T-cell (primary cell): ENCODE data around the gene OTOG. TPM values are rescaled to one million over a fixed set of nuclear protein-coding genes. Genes with fewer than 3 reads are reported as not detected.

Source experiments
- ATAC-seq, 4 experiments: fragments of 200-7000 bp in 3 of 4; fragments of 150-1000 bp in 1 of 4; cut with Tn5 transposase; replicated peaks in 1 of 4; 1 replicate in 3 of 4; 2 replicates in 1 of 4; pipeline ENCODE4 v1.10.0; 2021; ENCODE audit warnings: moderate library complexity in 3 of 4, mild to moderate bottlenecking in 2 of 4, moderate number of reproducible peaks in 1 of 4
- CTCF ChIA-PET, 2 donors: fragments of 300-600 bp; sonication (Branson Sonifier 250); formaldehyde crosslinking; loops; one replicate each; lab custom pipeline; 2022; ENCODE audit warnings: antibody characterized with exemption in 2 of 2; lab: Charles Lee
- POLR2A ChIA-PET, 2 donors: fragments of 300-600 bp; sonication (Branson Sonifier 250); formaldehyde crosslinking; loops; one replicate each; lab custom pipeline; 2022; ENCODE audit warnings: antibody characterized with exemption in 2 of 2; lab: Charles Lee
- DNase-seq, 35 experiments: peaks; one replicate each; pipeline versions ENCODE4 v3.0.0 to v3.0.0-alpha.2; 2013 to 2023
- H3K27ac ChIP-seq: one replicate; pipeline ENCODE4 v1.5.1; 2013; ENCODE audit warnings: low read length
- H3K27me3 ChIP-seq, 2 experiments: replicated peaks in 1 of 2; 1 replicate in 1 of 2; 2 replicates in 1 of 2; pipeline versions ENCODE4 v1.6.1 to v1.7.0; 2013; ENCODE audit warnings: low read length in 1 of 2, mixed read lengths in 1 of 2; ENCODE audit not compliant: control insufficient read depth in 2 of 2, insufficient read depth in 2 of 2; ENCODE audit errors: extremely low read depth in 1 of 2
- H3K36me3 ChIP-seq, 2 donors: 1 replicate in 1 of 2; 2 replicates in 1 of 2; pipeline versions ENCODE4 v1.6.1 to v1.7.0; 2013; ENCODE audit warnings: low read length in 1 of 2; ENCODE audit not compliant: control insufficient read depth in 2 of 2, insufficient read depth in 1 of 2; ENCODE audit errors: extremely low read depth in 1 of 2
- H3K4me1 ChIP-seq, 2 experiments: 1 replicate in 1 of 2; 2 replicates in 1 of 2; pipeline versions ENCODE4 v1.6.1 to v1.7.0; 2013; ENCODE audit warnings: low read length in 2 of 2, mixed read lengths in 1 of 2; ENCODE audit not compliant: insufficient read depth in 2 of 2, control insufficient read depth in 1 of 2; ENCODE audit errors: extremely low read depth in 1 of 2
- H3K4me3 ChIP-seq, 2 donors: 1 replicate in 1 of 2; 2 replicates in 1 of 2; pipeline versions ENCODE4 v1.5.1 to v1.7.0; 2013; ENCODE audit warnings: mild to moderate bottlenecking in 2 of 2, low read length in 1 of 2, moderate library complexity in 1 of 2; ENCODE audit not compliant: control insufficient read depth in 1 of 2; ENCODE audit errors: extremely low read depth in 1 of 2
- H3K9me3 ChIP-seq: 2 replicates; pipeline ENCODE4 v1.7.0; 2013
- H3K27ac Mint-ChIP-seq, 2 donors: one replicate each; pipeline ENCODE4 v1.8.0; 2020 to 2021; ENCODE audit warnings: mild to moderate bottlenecking in 2 of 2, mixed read lengths in 2 of 2
- H3K27me3 Mint-ChIP-seq, 2 donors: one replicate each; pipeline ENCODE4 v1.8.0; 2021 to 2022; ENCODE audit warnings: mixed read lengths in 2 of 2
- H3K36me3 Mint-ChIP-seq: one replicate; pipeline ENCODE4 v1.8.0; 2021; ENCODE audit warnings: mixed read lengths
- H3K4me1 Mint-ChIP-seq, 3 donors: one replicate each; pipeline ENCODE4 v1.8.0; 2020 to 2022; ENCODE audit warnings: mixed read lengths in 3 of 3, mild to moderate bottlenecking in 1 of 3
- H3K4me3 Mint-ChIP-seq, 3 donors: one replicate each; pipeline ENCODE4 v1.8.0; 2020 to 2022; ENCODE audit warnings: mild to moderate bottlenecking in 3 of 3, mixed read lengths in 3 of 3, moderate library complexity in 3 of 3
- H3K9me3 Mint-ChIP-seq, 3 donors: one replicate each; pipeline ENCODE4 v1.8.0; 2020 to 2022; ENCODE audit warnings: mixed read lengths in 3 of 3
- WGBS: methylation state at CpG from one replicate; pipeline ENCODE4 v1.1.5; 2013; ENCODE audit warnings: missing lambda C conversion rate; ENCODE audit not compliant: insufficient coverage; 5-methylcytosine and 5-hydroxymethylcytosine counted together
- total RNA-seq, 35 experiments: library from RNA in 6 of 35; stranded (reverse) in 6 of 35; fragments of 120-200 nt in 1 of 35; gene quantifications; one replicate each; pipeline versions ENCODE4 v1.2.1 to v1.2.4 and lab custom pipeline; 2013 to 2026

The OTOG gene
- total RNA-seq, 5 donors from 2014 or later (not counting 1 experiment from before 2014, with no cell fraction given), result not detected

- 73% methylated on average over 5 of the region's 7 CpGs for WGBS
- no peak for ATAC-seq
- H3K27me3 ChIP-seq, result peaks cover 0 to 15% of the 10 kb centered on the region in 2 experiments
These were observed 30.4 kb upstream of the OTOG start for GRCh38 chr11:17516551-17517150.

GRCh38 chr11:17517186-17517585 is 29.9 kb upstream of the OTOG start:
- DNase-seq (no peak), ATAC-seq (no peak)
- Histone ChIP-seq H3K4me1 (no peaks in the 10 kb centered on the region), H3K9me3 (no peaks in the 10 kb centered on the region), H3K36me3 (no peaks in the 10 kb centered on the region), H3K27me3 (peaks cover 0 to 15% of the 10 kb centered on the region in 2 experiments), H3K4me3 (no peak overlapping the region), H3K27ac (no peak overlapping the region)
- H3K27me3 Mint-ChIP-seq, result peaks cover 4 to 12% of the 10 kb centered on the region in 2 donors
- WGBS, result 82% methylated on average over 2 of the region's 10 CpGs
- POLR2A ChIA-PET, result no interaction called here
- H3K27ac Mint-ChIP-seq, result no peak overlapping the region
- no peaks in the 10 kb centered on the region for H3K4me1 Mint-ChIP-seq
- CTCF ChIA-PET, result no interaction called here
- H3K9me3 Mint-ChIP-seq, result no peaks in the 10 kb centered on the region
- no peak overlapping the region for H3K4me3 Mint-ChIP-seq
- H3K36me3 Mint-ChIP-seq, result no peaks in the 10 kb centered on the region

More at GRCh38 chr11:17516551-17517150, 30.4 kb upstream of the OTOG start:
- Mint-ChIP-seq H3K27ac (no peak overlapping the region), H3K4me1 (no peaks in the 10 kb centered on the region), H3K4me3 (no peak overlapping the region), H3K27me3 (peaks cover 4 to 12% of the 10 kb centered on the region in 2 donors), H3K36me3 (no peaks in the 10 kb centered on the region), H3K9me3 (no peaks in the 10 kb centered on the region)
- no peak overlapping the region for H3K4me3 ChIP-seq
- H3K9me3 ChIP-seq, result no peaks in the 10 kb centered on the region
- no peak for DNase-seq
- H3K4me1 ChIP-seq, result no peaks in the 10 kb centered on the region
- H3K36me3 ChIP-seq, result no peaks in the 10 kb centered on the region
- H3K27ac ChIP-seq, result no peak overlapping the region
- CTCF ChIA-PET, result no interaction called here
- POLR2A ChIA-PET, result no interaction called here

GRCh38 chr11:17518366-17518765 is 28.7 kb upstream of the OTOG start:
- no peaks in the 10 kb centered on the region for H3K4me1 Mint-ChIP-seq
- 46% methylated on average over 2 of the region's 2 CpGs for WGBS
- Histone ChIP-seq H3K4me1 (no peaks in the 10 kb centered on the region), H3K27me3 (peaks cover 0 to 15% of the 10 kb centered on the region in 2 experiments), H3K36me3 (no peaks in the 10 kb centered on the region), H3K4me3 (no peak overlapping the region), H3K9me3 (no peaks in the 10 kb centered on the region), H3K27ac (no peak overlapping the region)
- H3K27ac Mint-ChIP-seq, result no peak overlapping the region
- POLR2A ChIA-PET, result no interaction called here
- DNase-seq (no peak), ATAC-seq (no peak)
- no peak overlapping the region for H3K4me3 Mint-ChIP-seq
- CTCF ChIA-PET, result interaction anchor here in 1 of 2 donors (0.5 to 0.6 kb wide), 3 partner anchors 9 to 496 kb away, joined by 3 to 7 read pairs (median 3); partner anchors contain the start of gene USH1C
- H3K9me3 Mint-ChIP-seq, result no peaks in the 10 kb centered on the region
- no peaks in the 10 kb centered on the region for H3K36me3 Mint-ChIP-seq
- peaks cover 4 to 9% of the 10 kb centered on the region in 2 donors for H3K27me3 Mint-ChIP-seq

GRCh38 chr11:17519061-17519885 is 27.8 kb upstream of the OTOG start:
- no peak for DNase-seq
- no peaks in the 10 kb centered on the region for H3K4me1 Mint-ChIP-seq
- H3K27ac Mint-ChIP-seq, result no peak overlapping the region
- 72% methylated on average over 3 of the region's 7 CpGs for WGBS
- Histone ChIP-seq H3K36me3 (no peaks in the 10 kb centered on the region), H3K4me1 (no peaks in the 10 kb centered on the region), H3K27ac (no peak overlapping the region), H3K27me3 (peaks cover 0 to 15% of the 10 kb centered on the region in 2 experiments), H3K4me3 (no peak overlapping the region), H3K9me3 (no peaks in the 10 kb centered on the region)
- POLR2A ChIA-PET, result no interaction called here
- no peak for ATAC-seq
- no peaks in the 10 kb centered on the region for H3K36me3 Mint-ChIP-seq
- H3K9me3 Mint-ChIP-seq, result no peaks in the 10 kb centered on the region
- CTCF ChIA-PET, result interaction anchor here (0.6 to 1.0 kb wide), 2 partner anchors 116 to 698 kb away, joined by 3 read pairs; no protein-coding TSS in a partner anchor
- peaks cover 4 to 9% of the 10 kb centered on the region in 2 donors for H3K27me3 Mint-ChIP-seq
- H3K4me3 Mint-ChIP-seq, result no peak overlapping the region

GRCh38 chr11:17521106-17521900 is 25.8 kb upstream of the OTOG start:
- no peaks in the 10 kb centered on the region for H3K9me3 Mint-ChIP-seq
- H3K36me3 Mint-ChIP-seq, result no peaks in the 10 kb centered on the region
- ATAC-seq (no peak), DNase-seq (no peak)
- ChIA-PET POLR2A (no interaction called here), CTCF (no interaction called here)
- peaks cover 0 to 13% of the 10 kb centered on the region in 2 experiments for H3K27me3 ChIP-seq
- H3K4me1 ChIP-seq, result no peaks in the 10 kb centered on the region
- no peak overlapping the region for H3K27ac Mint-ChIP-seq
- no peak overlapping the region for H3K4me3 ChIP-seq
- peaks cover 0 to 12% of the 10 kb centered on the region in 2 donors for H3K27me3 Mint-ChIP-seq
- H3K36me3 ChIP-seq, result no peaks in the 10 kb centered on the region
- no peaks in the 10 kb centered on the region for H3K4me1 Mint-ChIP-seq
- no peaks in the 10 kb centered on the region for H3K9me3 ChIP-seq
- H3K27ac ChIP-seq, result no peak overlapping the region
- no peak overlapping the region for H3K4me3 Mint-ChIP-seq
- 82% methylated on average over 3 of the region's 11 CpGs for whole genome bisulfite sequencing

GRCh38 chr11:17522655-17523054 is 24.4 kb upstream of the OTOG start:
- DNase-seq (no peak), ATAC-seq (no peak)
- no peaks in the 10 kb centered on the region for H3K4me1 Mint-ChIP-seq
- ChIA-PET POLR2A (no interaction called here), CTCF (no interaction called here)
- no peaks in the 10 kb centered on the region for H3K9me3 ChIP-seq
- H3K4me3 Mint-ChIP-seq, result no peak overlapping the region
- no peak overlapping the region for H3K4me3 ChIP-seq
- H3K27me3 Mint-ChIP-seq, result peaks cover 0 to 8% of the 10 kb centered on the region in 2 donors
- no peaks in the 10 kb centered on the region for H3K4me1 ChIP-seq
- no peak overlapping the region for H3K27ac Mint-ChIP-seq
- H3K36me3 Mint-ChIP-seq, result no peaks in the 10 kb centered on the region
- no peak overlapping the region for H3K27ac ChIP-seq
- 70% methylated on average over 10 of the region's 17 CpGs for WGBS
- no peaks in the 10 kb centered on the region for H3K36me3 ChIP-seq
- peaks cover 0 to 6% of the 10 kb centered on the region in 2 experiments for H3K27me3 ChIP-seq
- H3K9me3 Mint-ChIP-seq, result no peaks in the 10 kb centered on the region
